ES-I3 (cell line): ENCODE data around the gene RGPD4.
"Not testable (repeated sequence)": the region's sequence is repeated elsewhere in the genome, so short reads cannot be mapped to it uniquely, and the experiment has no call there.

Experiments
- H3K36me3 ChIP-seq: 2 replicates; pipeline ENCODE4 v1.6.1; 2013; ENCODE audit warnings: mild to moderate bottlenecking, low read length, control low read depth, moderate library complexity; ENCODE audit not compliant: insufficient read depth
- H3K4me1 ChIP-seq: 2 replicates; pipeline ENCODE4 v1.6.1; 2013; ENCODE audit warnings: mild to moderate bottlenecking, control low read depth, low read length; ENCODE audit not compliant: insufficient read depth
- H3K9ac ChIP-seq: 2 replicates; pipeline ENCODE4 v1.6.1; 2013; ENCODE audit warnings: low read depth, mild to moderate bottlenecking, low read length, moderate library complexity
- H3K9me3 ChIP-seq: 2 replicates; pipeline ENCODE4 v1.6.1; 2013; ENCODE audit warnings: mild to moderate bottlenecking, low read length, moderate library complexity; ENCODE audit not compliant: control insufficient read depth, insufficient read depth

The RGPD4 gene

DNA sequence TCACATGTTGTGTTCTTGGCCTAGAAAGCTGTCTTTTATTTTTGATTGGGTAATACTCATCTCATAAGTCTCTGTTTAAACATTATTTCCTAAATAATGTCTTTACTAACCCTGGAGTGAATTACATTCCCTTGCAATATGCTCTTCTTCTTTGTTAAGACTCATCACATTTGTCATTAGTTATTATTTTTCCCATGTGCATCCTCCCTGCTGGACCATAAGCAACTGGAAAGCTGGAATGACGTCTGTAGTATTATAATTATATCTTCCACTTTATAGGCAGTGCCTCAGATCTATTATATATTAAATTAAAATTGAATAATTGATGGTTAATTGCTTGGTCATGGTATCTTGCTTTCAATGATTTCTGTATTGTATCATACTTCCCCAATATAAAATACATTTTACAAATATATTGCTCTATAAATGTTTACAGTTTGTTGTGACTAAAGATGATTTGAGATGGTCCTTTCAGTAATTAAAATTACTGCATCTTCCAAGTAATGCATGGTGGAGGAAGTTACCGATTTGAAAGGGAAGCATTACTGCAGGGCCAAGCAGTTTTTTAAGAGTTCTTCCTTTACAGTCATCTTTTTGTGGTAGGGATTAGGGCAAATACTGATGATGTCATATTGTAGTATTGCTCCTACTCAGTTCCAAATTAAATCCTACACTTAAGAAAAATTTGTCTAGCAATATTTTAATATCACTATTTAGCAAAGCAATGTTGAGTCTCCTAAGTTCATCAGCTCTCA is 2.1 kb upstream of the RGPD4 start:
- no peak overlapping the region for H3K9ac ChIP-seq
- H3K9me3 ChIP-seq: no peaks in the 10 kb centered on the region
- H3K36me3 ChIP-seq: no peaks in the 10 kb centered on the region
- no peaks in the 10 kb centered on the region for H3K4me1 ChIP-seq

DNA sequence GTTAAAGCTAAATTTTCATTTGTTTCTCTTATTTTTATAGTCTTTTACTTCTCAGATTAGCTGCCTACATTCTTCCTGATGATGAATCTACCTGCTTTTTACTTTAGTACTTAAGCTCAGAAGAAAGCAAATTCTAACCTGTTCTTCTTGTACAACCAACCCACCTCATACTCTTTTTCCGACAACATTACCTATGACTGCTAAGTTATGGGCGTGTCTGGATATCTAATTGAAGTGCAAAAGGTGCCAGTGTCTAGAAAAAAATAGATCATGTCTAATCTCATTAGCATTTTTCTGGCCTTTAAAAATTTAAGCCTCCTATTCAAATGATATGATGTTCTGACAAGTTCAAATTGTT is 1.5 kb upstream of the RGPD4 start:
- no peak overlapping the region for H3K9ac ChIP-seq
- H3K4me1 ChIP-seq: no peaks in the 10 kb centered on the region
- no peaks in the 10 kb centered on the region for H3K36me3 ChIP-seq
- no peaks in the 10 kb centered on the region for H3K9me3 ChIP-seq

DNA sequence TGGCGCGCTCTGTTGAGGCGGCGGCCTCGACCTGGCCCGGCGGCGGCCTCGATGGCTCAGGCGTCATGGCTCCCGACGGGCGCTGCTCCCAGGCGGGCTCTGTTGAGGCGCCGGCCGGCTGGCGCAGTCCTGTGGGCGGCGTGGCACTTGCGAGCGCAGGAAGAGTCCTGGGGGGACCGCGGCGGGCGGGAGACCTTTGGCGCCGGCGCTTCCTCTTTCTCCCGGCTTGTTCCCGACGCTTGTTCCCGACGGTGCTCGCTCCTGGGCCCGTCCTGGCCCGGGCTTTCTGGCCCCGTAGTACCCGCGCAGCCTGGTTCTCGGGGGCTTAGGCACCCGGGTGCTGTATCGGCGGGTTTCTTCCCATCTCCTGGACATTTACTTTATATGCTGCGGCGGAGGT is 2.8 kb downstream of the RGPD4 start:
- H3K36me3 ChIP-seq, H3K4me1 ChIP-seq, H3K9me3 ChIP-seq, H3K9ac ChIP-seq: not testable (repeated sequence)

DNA sequence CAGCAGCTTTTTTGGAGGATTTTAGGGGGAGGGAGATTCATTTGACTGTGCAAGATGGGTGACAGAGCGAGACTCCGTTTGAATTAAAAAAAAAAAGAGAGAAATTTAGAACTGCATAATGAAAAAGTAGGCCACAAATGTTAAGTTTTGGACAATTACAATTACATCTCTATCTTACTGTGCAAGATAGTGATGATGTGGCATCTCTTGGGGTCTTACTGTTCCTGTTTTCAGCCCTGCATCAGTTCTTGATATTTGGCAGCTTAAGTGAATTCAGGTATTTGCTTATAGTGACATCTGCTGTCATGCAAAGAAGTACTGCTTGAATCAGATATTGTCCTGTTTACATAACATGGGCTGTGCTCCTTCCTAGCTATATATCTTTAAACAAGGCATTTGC is 6.5 kb downstream of the RGPD4 start:
- not testable (repeated sequence) for H3K9me3 ChIP-seq, H3K9ac ChIP-seq, H3K36me3 ChIP-seq, H3K4me1 ChIP-seq

DNA sequence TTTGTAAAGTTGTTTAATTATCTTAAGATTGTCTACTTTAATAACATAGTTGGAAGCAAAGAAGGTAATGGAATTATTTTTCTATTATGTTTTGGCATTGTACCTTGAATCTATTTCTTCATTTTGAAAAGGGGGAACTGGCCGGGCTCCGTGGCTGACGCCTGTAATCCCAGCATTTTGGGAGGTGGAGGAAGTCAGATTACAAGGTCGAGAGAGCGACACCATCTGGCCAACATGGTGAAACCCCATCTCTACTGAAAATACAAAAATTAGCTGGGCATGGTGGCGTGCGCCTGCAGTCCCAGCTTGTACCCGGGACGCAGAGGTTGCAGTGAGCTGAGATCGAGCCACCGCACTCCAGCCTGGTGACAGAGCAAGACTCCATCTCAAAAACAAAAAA is 6.9 kb downstream of the RGPD4 start:
- H3K36me3 ChIP-seq, H3K9me3 ChIP-seq, H3K9ac ChIP-seq, H3K4me1 ChIP-seq: not testable (repeated sequence)

DNA sequence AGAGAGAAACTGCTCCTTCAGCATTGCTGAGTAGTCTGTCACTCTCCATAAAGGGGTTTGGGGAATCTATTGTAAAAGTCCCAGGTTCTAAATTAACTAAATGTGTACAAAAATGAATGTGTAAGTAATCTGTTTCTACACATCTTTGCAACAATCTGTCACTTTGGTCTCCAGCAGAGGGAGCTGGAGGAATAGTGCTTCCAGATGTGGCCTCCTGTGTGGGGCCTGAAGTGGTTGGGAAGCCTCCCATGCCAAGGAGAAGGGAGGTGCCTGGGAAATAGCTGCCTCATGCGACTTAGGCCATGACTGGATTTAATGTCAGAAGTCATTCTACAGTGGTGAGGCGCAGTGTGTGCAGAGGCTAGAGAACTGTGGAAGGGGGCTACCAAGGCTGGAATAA is 89.4 kb downstream of the RGPD4 start:
- not testable (repeated sequence) for H3K9me3 ChIP-seq, H3K36me3 ChIP-seq, H3K9ac ChIP-seq, H3K4me1 ChIP-seq

DNA sequence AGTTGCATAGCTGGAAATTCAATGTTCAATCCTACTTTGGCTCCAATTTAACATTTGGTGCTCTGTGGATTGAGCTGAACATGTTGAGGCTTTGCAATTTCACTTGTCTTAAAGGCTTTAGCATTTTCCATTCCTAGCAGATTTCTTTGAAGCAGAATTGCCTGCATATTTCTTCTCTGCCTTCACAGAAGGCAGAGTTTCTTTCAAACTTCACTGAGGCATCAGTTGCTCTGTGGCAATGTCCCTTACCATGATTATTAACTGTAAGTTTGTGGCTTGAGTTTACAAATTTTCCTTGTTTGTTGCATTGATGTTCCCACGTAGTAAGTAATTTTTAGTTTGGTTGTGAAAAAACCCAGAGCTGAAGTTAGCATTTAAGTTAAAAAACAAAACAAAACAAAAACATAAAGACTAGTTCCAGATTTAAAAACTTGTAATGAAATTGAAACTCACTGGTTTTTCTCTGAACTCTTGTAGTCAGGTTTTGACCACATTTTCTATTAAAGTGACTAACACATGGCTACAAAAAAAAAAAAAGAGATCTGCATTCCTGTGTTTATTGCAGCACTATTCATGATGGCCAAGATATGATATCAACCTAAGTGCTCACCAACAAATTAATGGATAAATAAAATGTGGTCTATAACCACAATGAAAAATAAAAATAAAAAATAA is 90.1 kb downstream of the RGPD4 start:
- not testable (repeated sequence) for H3K36me3 ChIP-seq, H3K9ac ChIP-seq, H3K9me3 ChIP-seq, H3K4me1 ChIP-seq

DNA sequence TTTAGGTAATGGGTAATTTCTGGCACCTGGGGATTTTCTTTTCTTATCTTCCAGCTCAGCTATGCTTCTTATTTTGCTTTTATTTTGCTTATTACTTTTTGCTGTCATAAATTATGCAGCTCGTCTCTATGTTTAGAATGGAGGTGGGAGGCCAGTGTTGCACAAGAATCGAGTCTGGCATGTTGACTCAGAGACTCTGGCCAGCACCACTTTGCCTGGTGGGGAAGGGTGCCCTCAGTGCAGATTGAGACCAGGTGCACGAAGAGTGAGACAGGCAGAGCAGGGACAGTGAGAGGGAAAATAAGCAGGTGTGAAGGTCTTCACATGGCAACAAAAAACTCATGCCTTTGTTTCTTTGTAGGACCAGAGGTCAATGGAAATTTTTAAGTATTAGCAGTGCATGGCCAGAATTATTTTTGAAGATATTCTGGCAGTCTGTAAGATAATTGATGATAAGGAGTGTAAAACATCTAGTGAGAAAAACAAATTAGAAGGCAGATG is 100.4 kb downstream of the RGPD4 start:
- Histone ChIP-seq H3K9ac (no peak overlapping the region), H3K36me3 (no peaks in the 10 kb centered on the region), H3K4me1 (no peaks in the 10 kb centered on the region), H3K9me3 (no peaks in the 10 kb centered on the region)

DNA sequence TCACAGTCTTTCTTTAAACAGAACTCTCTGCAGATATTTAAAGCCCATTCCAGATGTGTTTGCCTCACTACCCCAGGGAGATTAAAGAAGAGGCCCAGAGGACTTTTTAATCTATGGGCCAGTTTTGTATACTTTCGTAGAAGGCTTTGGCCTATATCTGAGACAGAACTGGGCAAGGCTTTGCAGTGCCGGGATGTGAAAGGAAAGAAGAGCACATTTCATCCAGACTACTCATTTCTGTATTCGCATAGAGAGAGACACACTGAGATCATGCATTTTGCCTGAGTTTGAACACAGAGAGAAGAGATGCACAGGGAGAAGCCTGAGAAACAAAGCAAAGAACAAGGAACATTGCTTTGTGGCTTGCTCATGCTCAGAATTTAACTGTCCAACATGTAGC is 104.7 kb downstream of the RGPD4 start:
- no peak overlapping the region for H3K9ac ChIP-seq

DNA sequence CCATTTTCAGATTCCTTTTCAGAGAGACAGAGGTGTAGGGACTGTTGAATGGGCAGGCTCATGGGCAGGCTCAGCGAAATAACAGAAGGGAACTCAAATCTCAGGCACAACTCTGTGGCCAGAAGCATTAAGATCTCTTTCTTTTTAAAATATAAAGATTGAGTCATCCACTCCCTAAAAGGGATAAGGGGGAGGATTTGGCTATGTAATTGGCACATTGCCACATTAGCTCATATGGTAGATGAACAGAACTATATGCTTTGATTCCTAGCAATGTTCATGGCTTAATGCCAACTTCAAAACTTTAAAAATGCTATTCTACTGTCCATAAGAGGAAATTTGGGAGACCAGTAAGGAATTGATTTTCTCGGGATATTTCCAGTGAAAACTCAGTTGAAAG is 105.8 kb downstream of the RGPD4 start:
- Histone ChIP-seq H3K9ac (no peak overlapping the region), H3K9me3 (no peaks in the 10 kb centered on the region), H3K4me1 (no peaks in the 10 kb centered on the region), H3K36me3 (no peaks in the 10 kb centered on the region)

More for the DNA sequence above, 104.7 kb downstream of the RGPD4 start:
- H3K36me3 ChIP-seq: no peaks in the 10 kb centered on the region
- no peaks in the 10 kb centered on the region for H3K4me1 ChIP-seq
- no peaks in the 10 kb centered on the region for H3K9me3 ChIP-seq

DNA sequence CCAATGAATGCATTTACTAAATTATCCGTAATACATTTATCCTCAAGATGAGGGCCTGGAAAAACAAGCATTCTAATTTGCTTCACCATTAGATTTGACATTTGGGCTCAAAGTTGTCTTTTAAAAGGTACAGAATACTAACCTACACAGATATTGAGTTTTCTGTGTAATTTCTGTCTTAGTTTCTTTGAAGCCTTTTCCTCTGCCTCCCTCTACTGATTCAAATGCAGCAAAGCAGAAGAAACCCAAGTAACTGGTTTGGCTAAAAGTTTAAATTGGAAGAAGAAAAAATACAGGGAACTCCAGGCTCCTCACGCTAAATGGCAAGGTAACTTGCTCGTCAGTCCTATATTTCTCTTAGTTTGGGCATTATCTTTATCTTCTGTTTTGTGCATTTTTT is 106.3 kb downstream of the RGPD4 start:
- no peaks in the 10 kb centered on the region for H3K9me3 ChIP-seq
- no peaks in the 10 kb centered on the region for H3K36me3 ChIP-seq
- H3K4me1 ChIP-seq: no peaks in the 10 kb centered on the region
- no peak overlapping the region for H3K9ac ChIP-seq

DNA sequence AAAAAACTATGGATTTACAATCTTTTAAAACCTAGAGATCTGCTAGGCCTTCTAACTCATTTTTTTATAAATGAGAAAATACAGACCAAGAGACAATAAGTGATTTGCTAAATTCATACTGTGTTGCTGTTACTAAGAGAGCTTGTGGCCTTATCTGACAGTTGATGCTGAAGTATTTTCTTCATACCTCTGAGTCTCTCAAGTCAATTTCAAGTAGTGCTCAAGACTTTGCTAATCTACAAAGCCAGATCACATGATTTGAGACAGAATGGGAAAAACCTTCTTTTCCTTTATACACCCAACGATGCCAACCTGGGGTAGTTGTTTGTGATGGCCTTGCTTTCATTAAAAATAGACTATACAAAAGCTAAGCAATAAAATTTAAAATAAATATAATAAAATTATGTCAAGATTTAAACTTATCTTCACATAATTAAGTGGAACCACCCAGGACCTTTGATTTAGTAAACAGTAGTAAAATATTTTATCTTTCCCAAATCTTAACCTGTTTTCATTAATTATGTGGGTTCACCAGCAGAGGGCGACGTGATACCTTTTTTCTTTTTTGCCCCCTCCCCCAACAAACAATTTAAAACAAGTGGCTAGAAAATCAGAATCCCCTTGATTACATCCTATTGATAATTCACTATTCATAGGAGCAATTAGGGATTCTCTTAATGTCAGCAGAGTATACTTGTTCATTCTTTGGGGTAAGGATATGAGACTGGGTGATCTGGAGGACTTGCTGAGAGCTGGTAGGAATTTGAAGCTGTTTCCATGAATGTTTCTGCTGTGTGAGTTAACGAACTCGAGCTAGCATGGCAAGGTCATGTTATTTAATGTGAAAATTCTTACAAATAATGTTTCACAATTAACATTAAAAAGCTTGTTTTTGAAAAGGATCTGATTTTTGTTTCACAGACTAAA is 110.0 kb downstream of the RGPD4 start:
- Histone ChIP-seq H3K36me3 (no peaks in the 10 kb centered on the region), H3K4me1 (no peaks in the 10 kb centered on the region), H3K9me3 (no peaks in the 10 kb centered on the region), H3K9ac (no peak overlapping the region)
